NT2/D1 (cell line): ENCODE results near the gene TACC2.

Source experiments
- DNase-seq: peaks from one replicate; pipeline ENCODE4 v3.0.0-alpha.2; 2011; ENCODE audit warnings: low read depth, low spot score
- H3K27me3 ChIP-seq: 2 replicates; pipeline ENCODE4 v1.6.0; 2011; ENCODE audit warnings: mild to moderate bottlenecking; ENCODE audit not compliant: insufficient read length, insufficient read depth
- H3K36me3 ChIP-seq: 2 replicates; pipeline ENCODE4 v1.6.1; 2011; ENCODE audit warnings: mild to moderate bottlenecking, low read length, mixed read lengths; ENCODE audit not compliant: insufficient read depth, insufficient read length
- H3K4me1 ChIP-seq: 2 replicates; pipeline ENCODE4 v1.5.1; 2011; ENCODE audit not compliant: insufficient read depth, insufficient read length
- H3K4me3 ChIP-seq: 2 replicates; pipeline ENCODE4 v1.5.1; 2011; ENCODE audit warnings: low read depth; ENCODE audit not compliant: insufficient read length
- H3K9ac ChIP-seq: 2 replicates; pipeline ENCODE4 v1.6.0; 2011; ENCODE audit warnings: low read depth; ENCODE audit not compliant: insufficient read length
- H3K9me3 ChIP-seq: 2 replicates; pipeline ENCODE4 v1.5.1; 2011; ENCODE audit warnings: mild to moderate bottlenecking, low read length; ENCODE audit not compliant: insufficient read depth
- SUZ12 ChIP-seq: IDR thresholded peaks from 2 replicates; pipeline ENCODE4 v1.6.1; 2011; ENCODE audit not compliant: insufficient read length, insufficient read depth; ENCODE audit errors: extremely low read depth
- YY1 ChIP-seq: IDR thresholded peaks from 2 replicates; pipeline ENCODE4 v1.6.1; 2011; ENCODE audit not compliant: insufficient read length, insufficient read depth
- ZNF274 ChIP-seq: IDR thresholded peaks from 2 replicates; pipeline ENCODE4 v1.6.1; 2011; ENCODE audit warnings: mild to moderate bottlenecking, low read depth, low read length

TACC2 gene

GRCh38 chr10:122224159-122224558, 235.2 kb downstream of the TACC2 start:
- Histone ChIP-seq H3K9me3 (no peaks in the 10 kb centered on the region), H3K4me1 (no peaks in the 10 kb centered on the region), H3K36me3 (peaks cover 54% of the 10 kb centered on the region), H3K27me3 (no peaks in the 10 kb centered on the region), H3K9ac (no peak overlapping the region), H3K4me3 (no peak overlapping the region)
- no peak for DNase-seq
- TF ChIP-seq SUZ12 (no peak), ZNF274 (no peak)

GRCh38 chr10:122225330-122225729, 236.4 kb downstream of the TACC2 start:
- no peak for DNase-seq
- no peaks in the 10 kb centered on the region for H3K4me1 ChIP-seq
- no peaks in the 10 kb centered on the region for H3K27me3 ChIP-seq
- H3K9ac ChIP-seq, result no peak overlapping the region
- peaks cover 56% of the 10 kb centered on the region for H3K36me3 ChIP-seq
- TF ChIP-seq YY1 (no peak), SUZ12 (no peak)
- no peaks in the 10 kb centered on the region for H3K9me3 ChIP-seq
- H3K4me3 ChIP-seq, result no peak overlapping the region

- peaks cover 63% of the 10 kb centered on the region for H3K36me3 ChIP-seq
- no peaks in the 10 kb centered on the region for H3K9me3 ChIP-seq
- TF ChIP-seq ZNF274 (no peak), YY1 (no peak), SUZ12 (no peak)
- no peaks in the 10 kb centered on the region for H3K27me3 ChIP-seq
- DNase-seq, result no peak
- no peak overlapping the region for H3K9ac ChIP-seq
- H3K4me3 ChIP-seq, result no peak overlapping the region
- no peaks in the 10 kb centered on the region for H3K4me1 ChIP-seq
These were observed 238.8 kb downstream of the TACC2 start for GRCh38 chr10:122227754-122228153.

GRCh38 chr10:122229666-122230065, 240.7 kb downstream of the TACC2 start:
- DNase-seq, result no peak
- peaks cover 54% of the 10 kb centered on the region for H3K36me3 ChIP-seq
- H3K4me3 ChIP-seq, result no peak overlapping the region
- no peaks in the 10 kb centered on the region for H3K9me3 ChIP-seq
- no peaks in the 10 kb centered on the region for H3K27me3 ChIP-seq
- no peaks in the 10 kb centered on the region for H3K4me1 ChIP-seq
- TF ChIP-seq ZNF274, result no peak
- TF ChIP-seq SUZ12, result no peak
- TF ChIP-seq YY1, result no peak
- H3K9ac ChIP-seq, result no peak overlapping the region

GRCh38 chr10:122230222-122230621, 241.3 kb downstream of the TACC2 start:
- H3K27me3 ChIP-seq, result no peaks in the 10 kb centered on the region
- H3K4me1 ChIP-seq, result no peaks in the 10 kb centered on the region
- no peak overlapping the region for H3K4me3 ChIP-seq
- TF ChIP-seq SUZ12, result no peak
- TF ChIP-seq ZNF274, result no peak
- DNase-seq, result no peak
- H3K36me3 ChIP-seq, result peaks cover 51% of the 10 kb centered on the region
- H3K9me3 ChIP-seq, result no peaks in the 10 kb centered on the region
- no peak overlapping the region for H3K9ac ChIP-seq

- TF ChIP-seq SUZ12 (no peak), ZNF274 (no peak), YY1 (no peak)
- Histone ChIP-seq H3K4me3 (no peak overlapping the region), H3K9me3 (no peaks in the 10 kb centered on the region), H3K36me3 (peaks cover 36% of the 10 kb centered on the region), H3K9ac (no peak overlapping the region), H3K4me1 (no peaks in the 10 kb centered on the region), H3K27me3 (no peaks in the 10 kb centered on the region)
- no peak for DNase-seq
These were observed 243.8 kb downstream of the TACC2 start for GRCh38 chr10:122232769-122233168.

- no peaks in the 10 kb centered on the region for H3K27me3 ChIP-seq
- no peaks in the 10 kb centered on the region for H3K9me3 ChIP-seq
- TF ChIP-seq YY1 (no peak), ZNF274 (no peak)
- H3K4me3 ChIP-seq, result no peak overlapping the region
- no peak for DNase-seq
- H3K4me1 ChIP-seq, result no peaks in the 10 kb centered on the region
- H3K36me3 ChIP-seq, result peaks cover 34% of the 10 kb centered on the region
- H3K9ac ChIP-seq, result no peak overlapping the region
These were observed 244.9 kb downstream of the TACC2 start for GRCh38 chr10:122233857-122234348.

- H3K4me3 ChIP-seq, result no peak overlapping the region
- no peaks in the 10 kb centered on the region for H3K9me3 ChIP-seq
- no peak overlapping the region for H3K9ac ChIP-seq
- DNase-seq, result no peak
- no peaks in the 10 kb centered on the region for H3K27me3 ChIP-seq
- H3K4me1 ChIP-seq, result no peaks in the 10 kb centered on the region
- TF ChIP-seq SUZ12 (no peak), ZNF274 (no peak), YY1 (no peak)
- peaks cover 29% of the 10 kb centered on the region for H3K36me3 ChIP-seq
These were observed 245.5 kb downstream of the TACC2 start for GRCh38 chr10:122234416-122234815.
